ENCODE data around the gene LAMA2.

DNA sequence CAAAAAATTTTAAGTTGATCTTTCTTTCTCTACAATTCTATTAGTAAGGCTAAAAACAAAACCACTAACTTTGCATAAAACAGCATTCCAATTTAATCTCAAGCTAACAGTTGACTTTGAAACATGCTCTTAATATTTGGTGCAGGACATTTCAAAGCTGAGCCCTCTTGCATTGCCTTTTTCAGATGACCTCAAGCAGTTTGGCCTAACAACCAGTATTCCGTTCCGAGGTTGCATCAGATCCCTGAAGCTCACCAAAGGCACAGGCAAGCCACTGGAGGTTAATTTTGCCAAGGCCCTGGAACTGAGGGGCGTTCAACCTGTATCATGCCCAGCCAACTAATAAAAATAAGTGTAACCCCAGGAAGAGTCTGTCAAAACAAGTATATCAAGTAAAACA lies 633.1 kb downstream of the LAMA2 start:
- TF ChIP-seq, protein P1, sequence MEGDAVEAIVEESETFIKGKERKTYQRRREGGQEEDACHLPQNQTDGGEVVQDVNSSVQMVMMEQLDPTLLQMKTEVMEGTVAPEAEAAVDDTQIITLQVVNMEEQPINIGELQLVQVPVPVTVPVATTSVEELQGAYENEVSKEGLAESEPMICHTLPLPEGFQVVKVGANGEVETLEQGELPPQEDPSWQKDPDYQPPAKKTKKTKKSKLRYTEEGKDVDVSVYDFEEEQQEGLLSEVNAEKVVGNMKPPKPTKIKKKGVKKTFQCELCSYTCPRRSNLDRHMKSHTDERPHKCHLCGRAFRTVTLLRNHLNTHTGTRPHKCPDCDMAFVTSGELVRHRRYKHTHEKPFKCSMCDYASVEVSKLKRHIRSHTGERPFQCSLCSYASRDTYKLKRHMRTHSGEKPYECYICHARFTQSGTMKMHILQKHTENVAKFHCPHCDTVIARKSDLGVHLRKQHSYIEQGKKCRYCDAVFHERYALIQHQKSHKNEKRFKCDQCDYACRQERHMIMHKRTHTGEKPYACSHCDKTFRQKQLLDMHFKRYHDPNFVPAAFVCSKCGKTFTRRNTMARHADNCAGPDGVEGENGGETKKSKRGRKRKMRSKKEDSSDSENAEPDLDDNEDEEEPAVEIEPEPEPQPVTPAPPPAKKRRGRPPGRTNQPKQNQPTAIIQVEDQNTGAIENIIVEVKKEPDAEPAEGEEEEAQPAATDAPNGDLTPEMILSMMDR (IDR thresholded peaks at IDR 0.05), result no peak
- no peak for TF ChIP-seq POLR2A (IDR thresholded peaks at IDR 0.05)

All from uterus (tissue), 2 donors.